Keratinocyte (primary cell): ENCODE measurements around the gene THOC1.

Experiments
- EZH2 ChIP-seq: IDR thresholded peaks from one replicate; pipeline ENCODE4 v1.6.1; 2012; ENCODE audit warnings: inconsistent platforms, mild to moderate bottlenecking, low read length, moderate library complexity
- TF ChIP-seq, protein P1 (sequence below), 3 experiments: IDR thresholded peaks in 1 of 3; conservative IDR thresholded peaks in 1 of 3; optimal IDR thresholded peaks in 1 of 3; 2 replicates in 2 of 3; 3 replicates in 1 of 3; pipeline versions ENCODE3 to v1.5.1; 2011; ENCODE audit warnings: low read length in 3 of 3, mild to moderate bottlenecking in 3 of 3, moderate library complexity in 2 of 3, control low read depth in 1 of 3, inconsistent platforms in 1 of 3; ENCODE audit not compliant: insufficient read depth in 2 of 3; ENCODE audit errors: extremely low read depth in 1 of 3

DNA sequence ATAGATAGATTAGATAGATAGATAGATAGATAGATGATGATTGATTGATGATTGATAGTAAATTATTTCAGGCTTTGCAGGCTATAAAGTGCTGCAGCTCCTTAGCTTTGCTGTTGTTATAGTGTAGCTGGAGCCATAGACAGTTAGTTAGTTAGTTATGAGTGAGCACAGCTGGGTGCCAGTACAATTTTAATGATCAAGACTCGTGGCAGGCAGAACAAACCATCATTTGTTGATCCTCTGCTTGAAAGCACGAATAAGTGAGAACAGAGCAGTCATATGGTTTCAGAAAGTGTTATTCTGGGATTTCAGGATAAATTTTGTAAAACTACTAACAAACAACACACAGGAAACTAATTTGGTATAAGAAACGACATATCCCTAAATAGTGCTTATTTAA, 53.9 kb downstream of the THOC1 start:
- TF ChIP-seq, protein P1, sequence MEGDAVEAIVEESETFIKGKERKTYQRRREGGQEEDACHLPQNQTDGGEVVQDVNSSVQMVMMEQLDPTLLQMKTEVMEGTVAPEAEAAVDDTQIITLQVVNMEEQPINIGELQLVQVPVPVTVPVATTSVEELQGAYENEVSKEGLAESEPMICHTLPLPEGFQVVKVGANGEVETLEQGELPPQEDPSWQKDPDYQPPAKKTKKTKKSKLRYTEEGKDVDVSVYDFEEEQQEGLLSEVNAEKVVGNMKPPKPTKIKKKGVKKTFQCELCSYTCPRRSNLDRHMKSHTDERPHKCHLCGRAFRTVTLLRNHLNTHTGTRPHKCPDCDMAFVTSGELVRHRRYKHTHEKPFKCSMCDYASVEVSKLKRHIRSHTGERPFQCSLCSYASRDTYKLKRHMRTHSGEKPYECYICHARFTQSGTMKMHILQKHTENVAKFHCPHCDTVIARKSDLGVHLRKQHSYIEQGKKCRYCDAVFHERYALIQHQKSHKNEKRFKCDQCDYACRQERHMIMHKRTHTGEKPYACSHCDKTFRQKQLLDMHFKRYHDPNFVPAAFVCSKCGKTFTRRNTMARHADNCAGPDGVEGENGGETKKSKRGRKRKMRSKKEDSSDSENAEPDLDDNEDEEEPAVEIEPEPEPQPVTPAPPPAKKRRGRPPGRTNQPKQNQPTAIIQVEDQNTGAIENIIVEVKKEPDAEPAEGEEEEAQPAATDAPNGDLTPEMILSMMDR (optimal IDR thresholded peaks at IDR 0.05 in 1 of 3, IDR thresholded peaks at IDR 0.05 in 1 of 3, conservative IDR thresholded peaks at IDR 0.05 in 1 of 3; ENCODE audit: extremely low read depth in 1 of 3, insufficient read depth in 2 of 3, low read length in 3 of 3): no peak
- TF ChIP-seq EZH2: no peak
